ACC112 (cell line): ENCODE data around the gene VCX2.
"Not testable (repeated sequence)": the region's sequence is repeated elsewhere in the genome, so short reads cannot be mapped to it uniquely, and the experiment has no call there.

Experiments used
- H2AFZ ChIP-seq: fragments of 200-600 bp; sonication (generic); one replicate; pipeline ENCODE4 v1.6.0; 2017; ENCODE audit warnings: antibody characterized with exemption, low read length; ENCODE audit not compliant: unreplicated experiment
- H3K27ac ChIP-seq: fragments of 200-600 bp; sonication (generic); 2 replicates; pipeline ENCODE4 v1.5.1; 2014; ENCODE audit warnings: low read depth, mild to moderate bottlenecking, antibody characterized with exemption, low read length, moderate library complexity
- H3K27me3 ChIP-seq: fragments of 200-600 bp; sonication (generic); 2 replicates; pipeline ENCODE4 v1.6.1; 2014; ENCODE audit warnings: mild to moderate bottlenecking, antibody characterized with exemption, low read length, moderate library complexity, mixed read lengths; ENCODE audit not compliant: insufficient read depth
- H3K36me3 ChIP-seq: fragments of 200-600 bp; sonication (generic); 2 replicates; pipeline ENCODE4 v1.6.1; 2016; ENCODE audit warnings: mild to moderate bottlenecking, antibody characterized with exemption, low read length, moderate library complexity, mixed read lengths; ENCODE audit not compliant: insufficient read depth
- H3K4me1 ChIP-seq: fragments of 200-600 bp; sonication (generic); one replicate; pipeline ENCODE4 v1.6.1; 2016; ENCODE audit warnings: low read length, mixed read lengths; ENCODE audit not compliant: insufficient read depth, unreplicated experiment, control insufficient read depth
- H3K4me3 ChIP-seq: fragments of 200-600 bp; sonication (generic); 2 replicates; pipeline ENCODE4 v1.5.1; 2014; ENCODE audit warnings: mild to moderate bottlenecking, low read depth, low read length
- H3K79me2 ChIP-seq: fragments of 200-600 bp; sonication (generic); one replicate; pipeline ENCODE4 v1.6.0; 2016; ENCODE audit warnings: low read length; ENCODE audit not compliant: control insufficient read depth, unreplicated experiment, insufficient read depth

VCX2 gene

DNA sequence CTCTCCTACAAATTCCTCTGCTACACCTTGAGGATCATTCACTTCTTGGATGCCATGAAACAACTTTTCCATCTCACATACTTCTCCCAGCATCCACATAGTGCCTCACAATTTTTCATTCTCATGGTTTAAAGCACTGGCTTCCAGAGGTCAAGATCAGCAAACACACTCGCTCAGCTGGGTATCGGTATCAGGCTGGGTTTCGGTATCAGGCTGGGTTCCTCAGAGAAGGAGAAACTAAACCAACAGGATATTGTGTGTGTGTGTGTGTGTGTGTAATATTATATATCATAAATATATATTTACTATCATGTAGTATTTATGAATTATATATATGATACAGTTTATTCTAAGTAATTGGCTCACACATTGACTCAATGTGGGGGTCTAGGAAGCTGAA lies at the start of gene VCX2:
Gene VCX2, minus strand, starts transcription at position 99 of the 400 bp plus-strand sequence. CDS start 624 bp downstream, outside the sequence.
- H3K27me3 ChIP-seq, H2AFZ ChIP-seq, H3K79me2 ChIP-seq, H3K4me3 ChIP-seq, H3K36me3 ChIP-seq, H3K4me1 ChIP-seq, H3K27ac ChIP-seq: not testable (repeated sequence)

DNA sequence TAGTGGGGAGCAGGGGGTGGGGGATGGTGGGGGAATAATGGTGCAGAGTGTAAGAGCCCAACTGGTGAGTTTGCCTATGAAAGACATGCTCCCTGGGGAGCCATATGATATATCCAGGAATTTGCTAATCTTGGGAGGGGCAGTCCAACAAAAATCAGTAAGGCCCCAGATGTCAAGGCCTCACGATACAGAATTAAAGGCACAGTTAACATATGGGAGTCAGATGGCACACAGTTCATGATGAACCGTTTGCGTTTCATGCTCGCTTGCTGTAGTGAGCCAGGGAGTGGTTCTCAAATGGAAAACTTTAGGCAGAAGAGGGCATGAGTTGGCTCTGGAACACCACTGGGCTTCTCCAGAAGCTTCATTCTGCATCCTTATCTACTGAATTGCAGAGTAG lies 33.9 kb upstream of the VCX2 start:
- no peaks in the 10 kb centered on the region for H3K36me3 ChIP-seq
- no peak overlapping the region for H2AFZ ChIP-seq
- H3K4me1 ChIP-seq = peaks cover 4% of the 10 kb centered on the region
- no peak overlapping the region for H3K27ac ChIP-seq
- H3K4me3 ChIP-seq = no peak overlapping the region
- H3K27me3 ChIP-seq = no peaks in the 10 kb centered on the region
- H3K79me2 ChIP-seq = no peaks in the 10 kb centered on the region

DNA sequence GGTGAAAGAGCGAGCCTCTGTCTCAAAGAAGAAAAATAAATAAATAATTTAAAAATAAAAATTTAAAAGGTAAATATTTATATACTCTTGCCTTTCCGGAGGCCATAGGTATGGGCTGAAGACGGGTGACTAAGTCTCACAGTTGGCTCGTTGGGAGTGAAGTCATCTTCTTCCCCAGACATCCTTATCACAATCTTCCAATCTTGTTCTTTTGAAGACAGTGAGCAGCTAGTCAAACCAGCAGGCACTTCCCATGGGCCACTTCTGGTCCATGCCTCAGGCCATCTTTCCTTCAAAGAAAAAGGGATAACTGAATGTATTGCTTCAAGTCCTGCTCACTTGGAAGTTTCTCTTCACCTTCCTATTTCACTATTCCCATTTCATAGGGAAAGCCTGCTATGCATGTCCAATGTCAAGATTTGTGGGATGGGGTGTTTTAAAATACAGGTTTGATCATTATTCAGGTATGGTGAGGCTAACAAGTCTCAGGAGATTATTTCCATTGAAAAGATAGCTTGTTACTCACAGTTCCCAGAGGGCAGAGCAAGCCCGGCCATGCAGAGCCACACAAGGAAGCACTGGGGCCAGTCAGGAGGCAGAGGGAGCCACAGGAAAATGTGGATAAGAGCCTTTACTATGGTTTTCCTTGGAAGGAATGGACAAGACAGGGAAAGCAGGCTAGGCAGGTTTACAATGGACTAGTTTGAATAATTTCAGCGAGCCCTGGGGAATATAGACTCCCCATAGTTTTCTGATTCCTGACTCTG lies 33.3 kb upstream of the VCX2 start:
- no peak overlapping the region for H2AFZ ChIP-seq
- no peaks in the 10 kb centered on the region for H3K36me3 ChIP-seq
- H3K4me3 ChIP-seq = no peak overlapping the region
- no peaks in the 10 kb centered on the region for H3K27me3 ChIP-seq
- no peak overlapping the region for H3K27ac ChIP-seq
- H3K4me1 ChIP-seq = peaks cover 4% of the 10 kb centered on the region
- H3K79me2 ChIP-seq = no peaks in the 10 kb centered on the region

DNA sequence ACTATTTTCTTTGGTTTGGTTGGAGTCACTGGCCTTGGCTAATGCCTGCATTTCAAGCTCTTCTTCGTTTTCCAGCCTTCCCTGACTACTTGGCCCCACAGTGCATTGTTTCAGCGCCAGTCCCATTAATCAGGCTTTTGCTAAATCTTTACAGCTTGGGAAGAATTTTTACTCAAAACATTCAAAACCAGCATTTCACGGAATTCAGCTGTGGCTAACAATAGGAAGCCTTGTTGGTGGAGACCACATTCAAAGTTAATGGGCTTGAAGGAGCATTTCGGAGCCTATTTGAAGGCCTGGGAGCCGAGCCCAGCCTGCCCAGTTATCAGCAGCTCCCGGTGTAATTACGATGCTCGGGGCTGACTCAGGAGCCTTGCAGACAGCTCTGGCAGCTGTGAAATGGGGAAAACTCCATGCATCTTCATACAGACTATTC lies 30.8 kb upstream of the VCX2 start:
- H3K27me3 ChIP-seq = no peaks in the 10 kb centered on the region
- H3K4me1 ChIP-seq = peaks cover 4% of the 10 kb centered on the region

DNA sequence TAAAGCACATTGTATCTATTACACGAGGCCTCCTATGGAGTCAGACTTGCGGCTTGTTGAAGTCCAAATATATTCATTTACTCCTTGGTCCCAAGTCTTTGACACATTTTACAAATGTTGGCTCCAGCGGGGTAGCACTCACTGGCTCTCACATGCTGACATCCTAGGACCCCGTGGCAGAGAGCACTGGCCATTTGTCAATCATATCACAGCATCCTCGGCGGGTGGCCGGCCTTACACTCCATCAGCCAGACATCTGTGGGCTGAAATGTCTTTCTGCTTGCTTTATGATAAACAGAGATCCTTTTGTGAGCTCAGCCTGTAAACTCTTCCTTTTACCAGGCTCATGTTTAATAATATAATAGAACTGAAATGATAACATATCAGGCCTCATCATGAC lies 25.7 kb upstream of the VCX2 start:
- Histone ChIP-seq H3K79me2 (no peaks in the 10 kb centered on the region), H3K27ac (no peak overlapping the region), H3K36me3 (no peaks in the 10 kb centered on the region), H3K4me1 (no peaks in the 10 kb centered on the region), H2AFZ (no peak overlapping the region), H3K27me3 (no peaks in the 10 kb centered on the region), H3K4me3 (no peak overlapping the region)

More for the DNA sequence above, 30.8 kb upstream of the VCX2 start:
- Histone ChIP-seq H2AFZ (no peak overlapping the region), H3K4me3 (no peak overlapping the region), H3K79me2 (no peaks in the 10 kb centered on the region), H3K27ac (no peak overlapping the region), H3K36me3 (no peaks in the 10 kb centered on the region)

DNA sequence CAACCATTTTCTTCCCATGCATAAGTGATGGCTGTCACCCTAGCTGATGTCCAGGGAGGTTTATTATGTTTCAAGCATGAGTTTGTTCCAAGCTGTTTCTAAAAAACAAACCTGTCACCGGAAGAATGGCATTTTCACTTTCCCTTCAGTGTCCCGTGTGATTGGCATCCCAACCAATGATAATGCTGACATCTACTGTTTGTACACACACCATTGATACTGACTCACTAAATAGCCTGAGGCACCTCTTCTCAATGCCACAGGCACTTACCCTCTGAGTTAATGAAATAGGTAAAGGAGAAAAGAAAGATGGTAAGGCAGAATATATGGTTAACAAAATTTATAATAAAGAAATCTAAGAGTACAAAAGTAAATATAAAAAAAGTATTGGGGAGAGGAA lies 23.1 kb upstream of the VCX2 start:
- Histone ChIP-seq H3K4me3 (no peak overlapping the region), H3K36me3 (no peaks in the 10 kb centered on the region), H2AFZ (no peak overlapping the region), H3K79me2 (no peaks in the 10 kb centered on the region), H3K27ac (no peak overlapping the region), H3K27me3 (no peaks in the 10 kb centered on the region), H3K4me1 (no peaks in the 10 kb centered on the region)

DNA sequence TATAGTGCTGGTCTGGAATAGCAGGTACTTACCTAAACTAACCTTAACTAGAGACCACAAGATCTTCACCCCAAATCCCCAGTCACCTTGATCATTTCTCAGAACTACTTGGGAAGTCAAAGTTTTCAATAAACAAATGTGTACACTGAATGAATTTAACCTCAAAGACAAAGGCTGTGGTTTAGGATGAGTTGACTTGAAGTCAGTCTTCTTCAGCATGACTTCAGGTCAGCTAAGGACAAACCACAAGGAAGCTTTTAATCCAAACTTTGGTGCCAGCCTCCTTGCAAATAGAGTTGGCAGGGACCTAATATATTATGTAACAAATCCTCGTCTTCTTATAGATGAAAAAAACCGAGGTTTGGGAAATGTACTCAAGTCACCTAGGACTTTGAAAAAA lies 21.2 kb upstream of the VCX2 start:
- no peak overlapping the region for H3K4me3 ChIP-seq
- no peaks in the 10 kb centered on the region for H3K36me3 ChIP-seq
- no peak overlapping the region for H2AFZ ChIP-seq
- no peaks in the 10 kb centered on the region for H3K79me2 ChIP-seq
- no peaks in the 10 kb centered on the region for H3K27me3 ChIP-seq
- no peaks in the 10 kb centered on the region for H3K4me1 ChIP-seq
- H3K27ac ChIP-seq = no peak overlapping the region

DNA sequence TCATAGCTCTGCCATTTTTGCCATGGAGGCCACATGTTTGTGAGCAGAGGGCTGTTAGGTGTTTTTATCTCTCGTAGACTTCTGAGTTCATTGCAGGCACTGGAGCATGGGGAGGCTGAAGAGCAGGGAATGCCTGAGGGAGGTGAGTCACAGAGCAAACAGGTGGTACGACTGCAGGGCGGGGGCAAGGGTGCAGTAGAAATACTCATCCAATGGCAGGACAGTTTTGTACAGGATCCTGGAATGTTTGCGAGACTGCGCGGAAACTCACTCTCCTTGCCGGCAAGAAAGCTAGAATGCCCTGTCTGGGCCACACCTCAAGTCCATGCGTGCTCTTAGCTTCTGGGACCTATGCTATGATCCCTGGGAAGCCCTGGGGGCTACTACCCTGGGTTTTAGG lies 20.0 kb upstream of the VCX2 start:
- H3K27ac ChIP-seq = no peak overlapping the region
- H3K4me3 ChIP-seq = no peak overlapping the region

DNA sequence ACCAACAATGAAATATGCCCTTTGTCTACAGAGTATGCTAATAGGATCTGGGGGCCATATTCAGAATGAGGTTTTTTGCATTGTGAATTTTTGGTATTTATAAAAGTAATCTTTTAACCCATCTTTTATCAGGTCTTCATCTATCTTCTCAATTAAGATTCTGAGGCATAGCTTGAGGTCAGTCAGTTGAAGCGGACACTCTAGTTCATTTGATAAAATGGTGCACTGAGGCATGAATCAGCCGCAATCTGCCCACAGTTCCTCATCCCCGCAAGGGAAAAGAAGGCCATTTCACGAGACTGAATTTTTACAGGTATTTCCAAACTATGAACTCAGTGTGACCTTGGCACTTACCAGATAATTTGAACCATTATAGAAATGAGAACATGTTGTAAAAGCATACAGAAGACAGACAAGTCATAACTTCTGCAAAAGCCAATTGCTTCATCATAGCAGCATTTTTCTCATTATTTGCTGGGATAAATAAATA lies 19.3 kb upstream of the VCX2 start:
- Histone ChIP-seq H3K4me3 (no peak overlapping the region), H3K36me3 (no peaks in the 10 kb centered on the region), H3K79me2 (no peaks in the 10 kb centered on the region), H2AFZ (no peak overlapping the region), H3K27me3 (no peaks in the 10 kb centered on the region), H3K4me1 (no peaks in the 10 kb centered on the region), H3K27ac (no peak overlapping the region)

More for the DNA sequence above, 20.0 kb upstream of the VCX2 start:
- Histone ChIP-seq H3K36me3 (no peaks in the 10 kb centered on the region), H2AFZ (no peak overlapping the region), H3K27me3 (no peaks in the 10 kb centered on the region), H3K4me1 (no peaks in the 10 kb centered on the region), H3K79me2 (no peaks in the 10 kb centered on the region)

DNA sequence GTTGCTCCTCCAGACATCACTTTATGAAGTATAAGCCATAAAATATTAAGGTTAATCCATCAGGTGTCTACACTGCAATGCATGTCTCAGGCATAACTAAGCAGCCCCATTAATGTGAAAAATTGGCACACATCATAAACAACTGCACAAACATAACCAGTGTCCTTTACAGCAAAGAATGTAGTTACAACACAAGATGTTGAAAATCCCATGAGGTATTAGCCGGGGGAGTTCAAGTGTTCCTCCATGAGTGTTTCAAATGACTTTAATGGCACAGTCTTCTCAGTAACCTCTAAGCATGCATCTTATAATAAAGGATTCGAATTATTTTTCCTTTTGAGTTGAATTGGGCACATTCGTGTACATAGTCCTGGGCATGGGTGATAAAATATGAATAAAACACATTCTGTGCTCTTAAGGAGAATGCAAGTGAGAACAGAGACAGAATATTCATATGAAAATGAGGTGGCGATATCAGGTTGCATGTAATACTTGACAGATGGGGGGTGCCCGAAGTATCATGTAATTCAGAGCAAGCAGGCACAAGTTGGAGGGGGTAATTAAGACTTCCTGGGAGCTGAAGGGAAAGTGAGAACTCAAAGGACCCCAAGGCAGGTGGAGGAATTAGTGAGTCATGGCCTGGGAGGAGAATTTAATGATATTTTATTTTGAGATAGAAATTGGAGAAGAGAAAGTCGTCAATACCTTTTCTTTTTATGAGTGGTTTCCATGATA lies 18.2 kb upstream of the VCX2 start:
- Histone ChIP-seq H3K27ac (no peak overlapping the region), H3K4me1 (no peaks in the 10 kb centered on the region), H3K79me2 (no peaks in the 10 kb centered on the region), H3K36me3 (no peaks in the 10 kb centered on the region), H3K4me3 (no peak overlapping the region), H2AFZ (no peak overlapping the region), H3K27me3 (no peaks in the 10 kb centered on the region)

DNA sequence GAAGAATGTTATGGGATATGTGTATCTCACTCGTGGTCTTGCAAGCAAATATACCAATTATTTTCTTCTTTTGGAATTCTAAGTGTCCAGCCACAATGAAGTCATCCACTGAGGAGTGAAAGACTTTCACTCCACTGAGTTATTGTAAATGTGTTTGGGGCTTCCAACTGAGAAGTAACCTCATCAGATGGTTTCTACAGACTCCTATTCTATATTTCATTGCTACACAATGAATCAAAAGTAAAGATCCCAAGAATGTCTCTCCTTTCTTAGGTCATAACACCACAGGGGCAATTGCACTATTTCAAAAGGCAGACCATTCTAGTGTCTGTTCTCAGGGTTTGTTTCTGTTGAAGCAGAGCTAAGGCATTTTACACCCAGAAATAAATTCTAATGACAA lies 12.3 kb upstream of the VCX2 start:
- Histone ChIP-seq H3K27me3 (no peaks in the 10 kb centered on the region), H3K79me2 (no peaks in the 10 kb centered on the region), H3K36me3 (no peaks in the 10 kb centered on the region), H2AFZ (no peak overlapping the region), H3K4me3 (no peak overlapping the region), H3K4me1 (no peaks in the 10 kb centered on the region), H3K27ac (no peak overlapping the region)
